Measurements from ENCODE around the gene IQSEC1. TPM values are rescaled to one million over a fixed set of nuclear protein-coding genes. Genes with fewer than 3 reads are reported as not detected.

Gene IQSEC1
- total RNA-seq, 1 experiment from 2014 or later, result 28.1 TPM

GRCh38 chr3:12944413-12944812 is 128.8 kb downstream of the IQSEC1 start (continued):
- TF ChIP-seq POLR2A (IDR thresholded peaks at IDR 0.05; ENCODE audit: borderline replicate concordance, extremely low read depth, insufficient read depth, insufficient read length), result no peak
- TF ChIP-seq CEBPB (IDR thresholded peaks at IDR 0.05; ENCODE audit: low read depth), result no peak

- H4K20me1 ChIP-seq (ENCODE audit: insufficient read depth), result no peaks in the 10 kb centered on the region
- ATAC-seq, result no peak
- H3K36me3 ChIP-seq (ENCODE audit: control insufficient read depth in 1 of 2, insufficient read depth in 2 of 2, low read length in 2 of 2), result no peaks in the 10 kb centered on the region; a peak in 1 of 4 replicates
- H3K79me2 ChIP-seq (ENCODE audit: insufficient read depth, low read length), result no peaks in the 10 kb centered on the region; the same call in 1 of the 2 replicates
- no peak overlapping the region for H3K4me3 ChIP-seq (replicated peaks in 1 of 2; ENCODE audit: low read depth in 1 of 2, low read length in 2 of 2)
- H3K4me1 ChIP-seq (ENCODE audit: control insufficient read depth in 1 of 2, insufficient read depth in 2 of 2, low read length in 2 of 2), result peaks cover 8 to 11% of the 10 kb centered on the region in 2 experiments
- RAD21 ChIA-PET (ENCODE audit: low non-redundant PET in 1 of 2, low total read pairs in 2 of 2, uncharacterized antibody in 2 of 2, unreplicated experiment in 2 of 2), result no interaction called here
- DNase-seq (ENCODE audit: low read depth, low spot score), result no peak
- no peak overlapping the region for H2AFZ ChIP-seq (ENCODE audit: low read depth, low read length, poor library complexity, severe bottlenecking)
- POLR2A ChIA-PET, result no interaction called here
- H3K4me2 ChIP-seq (ENCODE audit: low read length), result no peak overlapping the region
- CTCF ChIA-PET, result no interaction called here
- no peak overlapping the region for H3K27ac ChIP-seq (ENCODE audit: low read depth, low read length)
- H3K9ac ChIP-seq (ENCODE audit: low read length), result no peak overlapping the region
- BruUV-seq (replicated peaks), result no TSS peak
- no peaks in the 10 kb centered on the region for H3K27me3 ChIP-seq (ENCODE audit: insufficient read depth, low read length)
- no peaks in the 10 kb centered on the region for H3K9me3 ChIP-seq (ENCODE audit: control insufficient read depth in 1 of 2, insufficient read depth in 1 of 2, low read depth in 1 of 2, low read length in 2 of 2)
- no peaks in the 10 kb centered on the region for H3K9me2 ChIP-seq (ENCODE audit: insufficient read depth)
- intact Hi-C loops (cut with micrococcal nuclease), result no loop called here
- no peak for TF ChIP-seq SIN3A (IDR thresholded peaks at IDR 0.05; ENCODE audit: low read depth)
- TF ChIP-seq EZH2 (IDR thresholded peaks at IDR 0.05), result no peak
- no peak for TF ChIP-seq ZNF274 (IDR thresholded peaks at IDR 0.05; ENCODE audit: low read depth, low read length)
- TF ChIP-seq FOSL1 (IDR thresholded peaks at IDR 0.05; ENCODE audit: low read depth), result no peak
- no peak for TF ChIP-seq POLR2A (IDR thresholded peaks at IDR 0.05; ENCODE audit: borderline replicate concordance, extremely low read depth, insufficient read depth, insufficient read length)
- no peak for TF ChIP-seq MAX (IDR thresholded peaks at IDR 0.05)
- no peak for TF ChIP-seq RAD21 (IDR thresholded peaks at IDR 0.05; ENCODE audit: low read depth)
- no peak for TF ChIP-seq EGR1 (IDR thresholded peaks at IDR 0.05; ENCODE audit: low read depth)
- no peak for TF ChIP-seq TCF7L2 (IDR thresholded peaks at IDR 0.05; ENCODE audit: borderline replicate concordance, extremely low read depth, insufficient read depth, insufficient read length)
- TF ChIP-seq EZH2phosphoT487 (IDR thresholded peaks at IDR 0.05; ENCODE audit: borderline replicate concordance), result no peak
- TF ChIP-seq CTCF (IDR thresholded peaks at IDR 0.05 in 2 of 3, conservative IDR thresholded peaks at IDR 0.05 in 1 of 3; ENCODE audit: borderline replicate concordance in 1 of 3, insufficient read depth in 1 of 3, low read depth in 2 of 3, low read length in 2 of 3), result no peak
Measured at GRCh38 chr3:12943124-12944021, 129.9 kb downstream of the IQSEC1 start.
